Hematopoietic multipotent progenitor cell treated with erythropoietin and hydrocortisone succinate and interleukin-3 and kit ligand, for 4 days (in vitro differentiated cells): Measurements from ENCODE around the gene S1PR5.

ENCODE experiments used
- DNase-seq: peaks from one replicate; pipeline ENCODE4 v3.0.0-alpha.2; 2015

The S1PR5 gene

DNA sequence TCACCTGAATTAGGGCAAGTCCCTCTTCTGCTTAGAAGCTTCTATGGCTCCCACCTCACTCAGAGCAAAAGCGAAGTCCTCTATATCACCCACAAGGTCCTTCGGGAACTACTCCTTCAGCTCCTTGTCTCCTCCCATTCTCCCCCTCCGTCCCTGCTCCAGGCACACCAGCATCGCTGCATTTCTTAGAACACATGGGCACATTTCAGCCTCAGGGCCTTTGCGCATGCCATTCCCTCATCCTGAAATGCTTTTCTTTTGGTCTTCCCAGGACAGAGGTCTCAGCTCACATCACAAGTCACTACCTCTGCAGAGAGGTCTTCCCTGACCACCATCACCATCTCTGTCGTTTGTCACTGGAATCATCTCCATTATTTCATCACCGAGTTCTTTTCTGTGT lies 4.0 kb downstream of the S1PR5 start:
- DNase-seq = no peak

GRCh38 chr19:10510301-10510802 lies 6.9 kb downstream of the S1PR5 start:
- peak; percentile 56 for DNase-seq

GRCh38 chr19:10508707-10509106 lies 8.5 kb downstream of the S1PR5 start:
- no peak for DNase-seq

DNA sequence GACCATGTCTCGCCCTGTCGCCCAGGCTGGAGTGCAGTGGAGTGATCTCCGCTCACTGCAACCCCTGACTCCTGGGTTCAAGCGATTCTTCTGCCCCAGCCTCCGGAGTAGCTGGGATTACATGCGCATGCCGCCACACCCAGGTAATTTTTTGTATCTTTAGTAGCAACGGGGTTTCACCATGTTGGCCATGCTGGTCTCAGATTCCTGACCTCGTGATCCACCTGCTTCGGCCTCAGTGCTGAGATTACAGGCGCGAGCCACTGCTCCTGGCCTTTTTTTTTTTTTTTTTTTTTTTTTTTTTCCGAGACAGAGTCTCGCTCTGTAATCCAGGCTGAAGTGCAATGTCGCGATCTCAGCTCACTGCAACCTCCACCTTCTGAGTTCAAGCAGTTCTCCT lies 9.2 kb downstream of the S1PR5 start:
- no peak for DNase-seq

GRCh38 chr19:10505583-10506229 lies 11.5 kb downstream of the S1PR5 start:
- DNase-seq = peak; percentile 91

DNA sequence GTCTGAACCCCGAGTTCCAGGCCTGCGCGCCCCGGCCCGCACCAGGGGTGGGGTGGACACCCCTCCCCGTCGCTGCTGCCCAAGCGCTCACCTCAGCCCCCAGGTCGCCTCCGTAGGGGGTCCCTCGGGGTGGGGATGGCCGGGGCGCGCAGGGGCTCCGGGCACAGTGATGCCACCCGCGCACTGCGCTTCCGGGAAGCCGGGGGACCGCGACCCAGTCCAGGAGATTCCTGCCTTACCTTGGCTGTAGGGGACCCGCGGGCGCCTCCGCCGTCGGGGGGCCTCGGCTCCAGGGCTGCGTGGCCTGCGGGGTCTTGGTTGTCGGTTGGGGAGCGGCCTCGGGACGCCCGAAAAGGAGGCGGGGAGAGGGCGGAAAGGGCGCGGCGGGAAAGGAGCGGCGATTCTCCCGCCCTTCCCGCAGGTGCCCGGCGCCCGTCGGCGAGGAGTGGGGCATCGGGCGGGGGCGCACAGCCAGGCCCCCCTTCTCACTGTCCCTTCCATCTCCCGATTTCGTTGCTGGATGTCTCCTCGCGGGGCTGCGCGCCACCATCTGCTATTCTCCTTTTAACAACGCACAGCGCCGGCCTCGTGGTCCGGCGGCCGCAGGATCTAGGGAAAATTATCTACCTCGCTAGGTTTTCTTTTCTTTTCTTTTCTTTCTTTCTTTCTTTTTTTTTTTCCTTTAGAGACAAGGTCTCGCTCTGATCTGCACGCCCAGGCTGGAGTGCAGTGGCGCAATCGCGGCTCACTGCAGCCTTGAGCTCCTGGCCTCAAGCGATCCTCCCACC lies 14.1 kb downstream of the S1PR5 start, which contains the start of gene KEAP1:
Gene KEAP1, minus strand, starts transcription at position 355 of the 788 bp plus-strand sequence. CDS start 3,323 bp downstream, outside the sequence.
- peak; percentile 82 for DNase-seq

DNA sequence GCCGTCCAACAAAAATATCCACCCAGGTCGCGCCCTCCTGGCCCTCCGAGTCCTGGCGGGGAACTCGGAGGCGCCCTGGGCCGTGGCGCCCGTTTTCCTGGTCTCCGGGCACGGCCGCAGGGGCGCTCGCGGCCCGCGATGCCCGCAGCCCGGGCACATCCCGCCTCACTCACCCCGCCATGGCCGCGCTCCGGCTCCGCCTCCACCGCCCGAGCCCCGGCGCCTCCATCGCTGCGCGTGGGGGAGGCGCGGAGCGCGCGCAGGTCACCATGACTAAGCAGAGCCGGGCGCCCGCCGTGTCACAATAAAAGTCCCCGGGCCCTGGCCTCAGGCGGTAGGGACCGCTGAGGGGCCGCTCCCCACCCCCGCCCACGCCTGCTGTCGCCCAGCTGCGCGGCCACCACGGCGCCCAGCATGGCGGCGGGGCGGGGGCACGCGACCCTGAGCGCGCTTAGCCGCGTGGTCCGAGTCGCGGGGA lies 14.7 kb downstream of the S1PR5 start:
- DNase-seq = peak; percentile 98

DNA sequence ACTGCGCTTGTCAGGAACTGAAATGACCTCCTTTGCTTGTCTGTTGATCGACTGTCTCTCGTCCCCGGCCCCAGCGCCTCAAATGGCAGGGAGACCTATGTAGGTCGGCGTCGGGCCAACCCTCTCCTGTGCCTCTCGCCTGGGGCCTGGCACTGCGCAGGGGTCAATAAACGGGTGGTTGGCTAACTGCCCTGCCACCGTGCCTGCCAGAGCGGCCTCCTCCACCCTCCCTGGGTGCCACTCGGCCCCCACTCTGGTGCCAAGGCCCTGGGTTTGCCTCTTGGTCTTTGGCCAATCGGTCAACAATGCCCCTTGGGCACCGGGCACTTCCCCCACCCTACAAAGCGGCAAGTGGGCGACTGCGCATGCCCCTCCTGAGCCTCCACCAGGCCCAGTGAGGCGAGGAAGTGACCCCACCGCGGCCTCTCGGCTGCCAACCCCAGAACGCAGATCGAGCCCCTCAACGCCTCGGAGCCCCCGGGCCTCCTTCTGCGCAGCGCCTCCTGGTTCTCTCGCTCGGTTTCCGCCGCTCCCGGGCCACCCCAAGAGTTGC lies 15.2 kb downstream of the S1PR5 start:
- peak; percentile 78 for DNase-seq

DNA sequence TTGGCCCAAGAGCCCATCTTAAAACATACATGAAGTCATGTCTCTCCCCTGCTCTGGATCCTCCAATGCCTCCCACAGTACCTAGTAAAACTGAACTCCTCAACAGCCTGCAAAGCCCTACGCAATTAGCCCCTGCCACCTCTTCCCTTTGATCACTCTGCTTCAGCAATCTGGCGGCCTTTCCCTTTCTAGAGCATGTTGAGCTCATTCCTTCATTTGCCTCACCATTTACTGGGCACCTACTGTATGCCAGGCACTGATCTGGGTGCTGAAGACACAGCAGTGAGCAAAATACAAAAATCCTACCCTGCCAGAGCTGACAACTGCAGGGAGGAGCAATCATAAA lies 17.0 kb downstream of the S1PR5 start:
- DNase-seq = no peak

- peak; percentile 22 for DNase-seq
Observed at GRCh38 chr19:10499550-10500246, 17.5 kb downstream of the S1PR5 start.

DNA sequence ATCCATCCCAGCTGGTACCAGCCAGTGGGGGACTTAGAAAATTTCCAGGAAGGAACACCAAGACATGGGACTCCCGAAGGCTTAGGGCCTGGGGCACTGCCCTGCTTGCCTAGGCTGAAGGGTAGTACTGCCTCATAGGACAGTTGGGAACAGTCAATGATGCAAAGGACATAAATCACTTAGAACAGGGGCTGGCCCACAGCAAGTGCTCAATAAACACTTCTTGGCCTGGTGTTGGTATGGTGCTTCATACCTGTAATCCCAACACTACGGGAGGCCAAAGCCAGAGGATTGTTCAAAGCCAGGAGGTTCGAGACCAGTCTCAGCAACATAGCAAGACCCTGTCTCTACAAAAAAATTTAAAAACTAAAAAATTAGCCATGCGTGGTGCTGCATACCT lies 19.9 kb downstream of the S1PR5 start:
- DNase-seq = no peak

DNA sequence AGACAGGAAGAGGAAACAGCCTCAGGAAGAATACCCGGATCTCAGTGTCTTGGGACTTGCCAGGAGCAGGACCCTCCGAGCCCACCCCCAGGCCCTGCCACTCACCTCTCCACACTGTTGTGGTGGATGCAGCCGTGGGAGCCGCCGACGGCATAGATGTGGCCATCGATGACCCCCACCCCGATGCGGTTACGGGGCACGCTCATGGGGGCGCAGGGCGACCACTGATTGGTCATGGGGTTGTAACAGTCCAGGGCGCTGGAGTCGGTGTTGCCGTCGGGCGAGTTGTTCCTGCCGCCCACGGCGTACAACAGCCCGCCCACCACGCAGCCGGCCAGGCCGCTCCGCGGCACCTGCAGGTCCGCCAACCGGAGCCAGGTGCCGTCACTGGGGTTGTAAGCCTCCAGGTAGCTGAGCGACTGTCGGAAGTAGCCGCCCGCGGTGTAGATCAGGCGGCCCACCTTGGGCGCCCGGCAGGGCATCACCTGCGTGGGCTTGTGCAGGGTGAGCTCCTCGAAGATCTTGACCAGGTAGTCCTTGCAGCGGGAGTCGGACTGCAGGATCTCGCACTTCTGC lies 25.7 kb downstream of the S1PR5 start:
- no peak for DNase-seq

GRCh38 chr19:10486551-10486950 lies 30.7 kb downstream of the S1PR5 start:
- DNase-seq = no peak

GRCh38 chr19:10478903-10479384 lies 38.3 kb downstream of the S1PR5 start:
- peak; percentile 97 for DNase-seq

DNA sequence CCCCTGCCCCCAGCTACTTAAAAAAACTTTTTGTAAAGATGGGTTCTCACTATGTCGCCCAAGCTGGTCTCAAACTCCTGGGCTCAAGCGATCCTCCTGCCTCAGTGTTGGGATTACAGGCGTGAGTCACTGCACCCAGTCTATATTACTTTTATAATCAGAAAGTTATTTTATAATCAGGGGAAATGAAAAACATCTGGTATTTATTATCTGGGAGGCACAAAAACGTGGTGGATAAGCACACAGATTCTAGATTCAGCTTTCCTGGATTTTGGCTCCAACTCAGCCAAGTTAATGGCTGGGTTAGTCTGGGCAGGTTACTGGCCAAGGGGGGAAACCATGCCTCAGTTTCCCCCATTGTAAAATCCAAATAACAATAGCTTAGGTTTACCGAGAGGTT lies 38.8 kb downstream of the S1PR5 start:
- no peak for DNase-seq

- peak; percentile 71 for DNase-seq
Observed at GRCh38 chr19:10474962-10475451, 42.2 kb downstream of the S1PR5 start.

DNA sequence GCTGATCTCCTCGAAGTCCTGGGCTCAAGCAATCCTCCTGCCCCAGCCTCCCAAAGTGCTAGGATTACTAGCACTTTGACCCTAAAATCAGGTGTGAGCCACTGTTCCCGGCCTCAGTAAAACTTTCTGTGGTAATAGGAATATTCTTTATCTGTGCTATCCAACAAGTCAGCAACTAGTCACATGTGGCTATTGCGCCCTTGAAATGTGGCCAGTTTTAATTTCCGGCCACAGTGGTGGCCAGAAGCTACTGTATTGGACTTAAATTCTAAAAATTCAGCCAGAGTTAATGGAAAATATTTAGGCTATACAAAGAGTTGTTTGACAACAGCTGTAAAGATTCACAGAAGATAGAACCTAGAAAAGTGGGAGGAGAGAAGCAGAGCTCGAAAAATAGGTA lies 44.1 kb downstream of the S1PR5 start:
- no peak for DNase-seq

DNA sequence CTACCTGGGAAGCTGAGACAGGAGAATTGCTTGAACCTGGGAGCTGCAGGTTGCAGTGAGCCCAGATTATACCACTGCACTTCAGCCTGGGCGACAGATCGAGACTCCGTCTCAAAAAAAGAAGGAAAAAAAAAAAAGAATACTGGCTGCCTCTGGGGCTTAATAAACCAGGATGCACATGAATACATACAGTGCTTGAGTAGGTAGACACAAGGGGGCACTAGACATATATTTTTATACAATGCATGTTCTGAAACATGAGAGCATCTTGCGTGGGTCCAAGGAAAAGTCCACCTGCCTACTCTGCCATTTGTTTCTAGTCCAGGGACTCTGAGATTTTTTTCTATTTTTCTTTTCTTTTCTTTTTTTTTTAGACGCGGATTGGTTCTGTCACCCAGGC lies 45.3 kb downstream of the S1PR5 start:
- DNase-seq = peak; percentile 86

DNA sequence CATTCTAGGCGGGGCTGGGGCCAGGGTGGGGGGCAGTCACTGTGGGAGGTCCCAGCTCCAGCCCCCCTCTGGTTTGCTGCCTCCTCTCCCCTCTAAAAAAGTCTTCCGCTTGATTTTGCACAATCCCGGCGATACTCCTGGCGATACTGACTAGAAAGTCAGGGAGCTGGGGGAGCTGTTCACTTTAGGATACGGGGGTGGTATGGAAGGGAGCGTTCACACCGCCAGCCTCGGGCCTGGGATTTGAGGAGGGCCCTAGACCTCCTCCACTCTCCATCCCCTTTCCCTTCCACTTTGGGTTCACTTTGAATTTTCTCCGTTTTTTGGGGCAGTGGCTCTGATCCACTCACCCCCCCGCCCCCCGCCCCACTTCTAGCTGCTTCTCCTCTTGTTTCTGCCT lies 49.1 kb downstream of the S1PR5 start:
- DNase-seq = no peak

DNA sequence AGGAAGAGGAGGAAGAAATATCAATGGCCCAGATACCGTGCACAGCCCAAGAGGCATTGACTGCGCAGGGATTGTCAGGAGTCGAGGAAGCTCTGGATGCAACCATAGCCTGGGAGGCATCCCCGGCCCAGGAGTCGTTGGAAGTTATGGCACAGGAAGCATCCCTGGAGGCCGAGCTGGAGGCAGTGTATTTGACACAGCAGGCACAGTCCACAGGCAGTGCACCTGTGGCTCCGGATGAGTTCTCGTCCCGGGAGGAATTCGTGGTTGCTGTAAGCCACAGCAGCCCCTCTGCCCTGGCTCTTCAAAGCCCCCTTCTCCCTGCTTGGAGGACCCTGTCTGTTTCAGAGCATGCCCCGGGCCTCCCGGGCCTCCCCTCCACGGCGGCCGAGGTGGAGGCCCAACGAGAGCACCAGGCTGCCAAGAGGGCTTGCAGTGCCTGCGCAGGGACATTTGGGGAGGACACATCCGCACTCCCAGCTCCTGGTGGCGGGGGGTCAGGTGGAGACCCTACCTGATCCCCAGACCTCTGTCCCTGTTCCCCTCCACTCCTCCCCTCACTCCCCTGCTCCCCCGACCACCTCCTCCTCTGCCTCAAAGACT lies 50.0 kb downstream of the S1PR5 start:
- DNase-seq = no peak

- DNase-seq = no peak
Observed at GRCh38 chr19:10464456-10464855, 52.8 kb downstream of the S1PR5 start.
